ENCODE data around the gene AHI1. TPM values are rescaled to one million over a fixed set of nuclear protein-coding genes. Genes with fewer than 3 reads are reported as not detected.
"Not testable (repeated sequence)": the region's sequence is repeated elsewhere in the genome, so short reads cannot be mapped to it uniquely, and the experiment has no call there.

AHI1 gene
- total RNA-seq, 1 donor from 2014 or later: 14.1 TPM

DNA sequence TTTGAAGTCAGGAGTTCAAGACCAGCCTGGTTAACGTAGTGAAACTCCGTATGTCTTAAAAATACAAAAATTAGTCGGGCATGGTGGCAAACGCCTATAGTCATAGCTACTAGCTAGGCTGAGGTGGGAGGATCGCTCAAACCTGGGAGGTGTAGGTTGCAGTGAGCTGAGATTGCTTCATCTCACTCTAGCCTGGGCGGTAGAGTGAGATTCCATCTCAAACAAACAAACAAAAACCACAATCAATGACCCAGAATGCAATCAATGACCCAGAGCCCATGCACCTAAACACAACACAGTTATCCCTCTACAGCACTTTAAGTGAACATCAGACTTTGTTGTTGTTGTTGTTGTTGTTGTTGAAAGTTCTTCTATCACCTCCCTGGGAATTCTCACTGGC is 238.6 kb downstream of the AHI1 start:
- DNase-seq: no peak

GRCh38 chr6:135257631-135258405 is 239.7 kb downstream of the AHI1 start:
- no peak for DNase-seq

DNA sequence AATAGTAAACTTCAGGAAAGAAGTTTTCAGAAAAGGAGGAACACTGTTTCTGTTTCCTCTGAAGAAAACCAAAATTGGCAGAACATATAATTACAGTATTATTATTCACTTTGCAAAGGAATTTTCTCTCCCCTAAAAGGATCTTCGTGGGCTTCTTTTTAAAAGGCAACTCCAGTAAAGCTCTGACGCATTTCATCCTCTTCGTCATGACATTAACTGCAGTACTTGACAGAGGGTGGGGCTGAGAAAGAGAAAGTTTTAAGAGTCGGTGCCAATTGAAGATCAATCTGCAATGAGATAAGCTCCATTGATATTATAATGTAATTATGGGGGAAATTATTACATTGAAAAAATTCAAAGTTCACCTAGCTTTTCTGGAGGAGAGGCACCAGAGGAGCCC is 240.7 kb downstream of the AHI1 start:
- no peak for DNase-seq

DNA sequence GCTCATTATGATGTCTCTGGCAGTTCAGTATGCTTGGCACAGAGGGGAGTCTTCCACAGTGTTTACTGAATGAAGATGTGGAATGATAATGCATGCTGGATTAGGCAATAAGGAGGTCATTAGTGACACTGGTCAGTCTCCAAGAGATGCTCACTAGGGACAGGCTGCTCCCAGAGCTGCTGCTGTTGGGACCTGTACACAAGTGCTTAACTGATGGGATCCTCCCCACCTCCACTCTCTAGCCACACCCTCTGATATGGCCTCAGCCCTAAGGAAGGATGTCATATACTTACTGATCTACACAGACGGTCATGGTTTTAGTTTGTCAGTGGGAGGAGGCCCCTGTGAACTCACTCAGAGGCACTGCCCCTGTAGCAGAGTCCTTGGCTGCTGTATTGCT is 243.1 kb downstream of the AHI1 start:
- no peak for DNase-seq

DNA sequence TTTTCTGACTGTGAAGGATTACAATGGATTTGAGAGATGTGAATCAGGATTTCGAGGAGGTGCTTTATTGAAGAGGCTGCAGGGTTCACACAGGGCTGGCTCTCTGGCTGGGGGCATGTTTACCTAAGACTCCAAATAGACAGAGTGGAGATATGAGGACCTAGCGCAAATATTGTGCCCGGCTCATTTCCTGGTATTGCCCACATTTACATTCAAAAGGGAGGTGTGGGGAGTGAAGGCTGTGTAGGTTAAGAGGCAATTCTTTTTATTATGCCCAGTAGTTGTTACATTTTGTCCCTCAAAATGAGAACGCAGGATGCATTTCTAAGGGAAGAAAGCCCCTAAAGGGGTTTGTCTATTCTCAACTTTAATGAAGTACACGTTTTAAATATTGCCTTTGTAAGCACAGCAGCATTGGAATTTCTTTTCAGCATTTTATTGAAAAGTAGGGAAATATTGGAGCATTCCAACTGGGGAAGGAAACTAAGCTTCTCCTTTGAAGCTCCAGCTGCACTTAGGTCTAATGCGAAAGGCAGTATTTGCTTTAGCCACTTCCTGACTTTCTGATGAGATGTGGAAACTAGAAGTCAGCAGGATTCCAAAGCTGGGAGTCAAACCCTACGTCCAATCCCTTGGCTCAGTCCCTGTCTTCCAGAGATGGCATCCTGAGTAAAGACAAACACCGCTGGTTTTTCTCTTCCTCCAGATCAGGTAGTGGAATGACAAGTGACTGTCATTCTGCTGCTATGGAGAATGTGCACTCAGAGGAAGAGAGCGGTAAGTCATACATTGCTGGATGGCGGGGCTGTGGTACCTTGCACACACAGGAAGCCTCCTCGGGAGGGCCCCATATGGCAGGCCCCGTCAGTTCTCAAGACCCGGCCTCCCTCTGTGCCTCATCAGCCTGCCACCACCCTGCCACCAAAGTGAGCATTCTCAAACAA is 245.8 kb downstream of the AHI1 start:
- DNase-seq: no peak

DNA sequence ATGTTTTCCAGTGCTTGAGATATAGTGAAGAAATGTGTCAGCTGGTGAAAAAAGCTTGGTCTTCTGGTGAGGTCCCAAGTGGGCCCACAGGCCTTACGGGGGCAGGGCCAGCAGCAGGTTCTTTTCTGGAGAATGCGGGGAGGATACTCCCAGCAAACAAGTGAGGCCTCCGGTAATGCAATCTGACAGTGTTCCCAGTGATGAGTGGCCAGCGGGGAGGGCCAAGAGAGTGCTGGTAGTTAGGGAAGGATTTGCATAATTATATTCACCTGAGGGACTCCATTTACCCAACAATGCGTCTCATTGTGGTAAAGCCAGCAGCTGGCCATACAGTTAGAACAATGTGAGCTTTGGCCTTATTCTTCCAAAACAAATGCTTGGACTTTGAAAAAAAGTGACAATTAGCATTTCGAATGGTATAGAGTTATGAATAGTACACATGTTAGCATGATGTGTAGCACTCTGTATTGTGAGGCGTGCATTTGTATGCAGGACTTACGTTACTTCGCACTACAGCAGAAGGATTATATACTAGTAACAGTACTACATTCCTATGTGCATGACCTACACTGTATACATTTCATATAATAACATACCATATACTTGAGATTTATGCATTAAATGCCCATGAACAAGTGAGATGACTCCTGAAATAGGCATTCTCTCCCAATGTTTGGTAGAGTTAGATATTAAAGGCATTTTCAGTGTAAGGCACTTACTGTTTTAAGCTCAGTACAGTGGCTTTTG is 246.6 kb downstream of the AHI1 start:
- DNase-seq: no peak

GRCh38 chr6:135250234-135250633 is 247.3 kb downstream of the AHI1 start:
- no peak for DNase-seq

DNA sequence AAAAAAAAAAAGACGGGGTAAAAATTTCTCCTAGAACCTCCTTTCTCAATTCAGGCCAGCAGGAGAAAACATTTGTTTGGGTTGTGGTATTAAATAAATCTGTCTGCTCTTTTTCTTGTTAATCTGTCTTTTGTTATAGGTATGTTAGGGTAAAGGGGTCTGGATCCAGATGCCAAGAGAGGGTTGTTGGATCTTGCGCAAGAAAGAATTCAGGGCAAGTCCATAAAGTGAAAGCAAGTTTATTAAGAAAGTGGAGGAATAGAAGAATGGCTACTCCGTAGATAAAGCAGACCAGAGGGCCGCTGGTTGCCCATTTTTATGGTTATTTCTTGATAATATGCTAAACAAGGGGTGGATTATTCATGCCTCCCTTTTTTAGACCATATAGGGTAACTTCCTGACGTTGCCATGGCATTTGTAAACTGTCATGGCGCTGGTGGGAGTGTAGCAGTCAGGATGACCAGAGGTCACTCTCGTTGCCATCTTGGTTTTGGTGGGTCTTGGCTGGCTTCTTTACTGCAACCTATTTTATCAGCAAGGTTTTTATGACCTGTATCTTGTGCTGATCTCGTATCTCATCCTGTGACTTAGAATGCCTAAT is 251.0 kb downstream of the AHI1 start:
- DNase-seq: not testable (repeated sequence)

DNA sequence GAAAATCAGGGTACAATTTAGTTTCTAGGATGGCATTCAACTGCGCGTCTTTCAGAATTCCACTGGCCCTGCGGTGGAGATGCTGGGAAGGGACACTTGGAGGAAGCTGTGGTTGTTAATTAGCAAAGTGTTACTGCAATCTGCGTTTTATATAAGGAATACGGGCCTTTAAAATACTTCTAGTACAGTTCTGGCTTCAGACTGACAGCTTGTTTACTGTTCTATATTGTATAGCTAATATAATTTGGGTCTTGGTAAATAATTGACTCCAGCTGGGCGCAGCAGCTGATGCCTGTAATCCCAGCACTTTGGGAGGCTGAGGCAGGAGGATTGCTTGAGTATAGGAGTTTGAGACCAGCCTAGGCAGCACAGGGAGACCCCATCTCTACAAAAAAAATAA is 252.7 kb downstream of the AHI1 start:
- no peak for DNase-seq

DNA sequence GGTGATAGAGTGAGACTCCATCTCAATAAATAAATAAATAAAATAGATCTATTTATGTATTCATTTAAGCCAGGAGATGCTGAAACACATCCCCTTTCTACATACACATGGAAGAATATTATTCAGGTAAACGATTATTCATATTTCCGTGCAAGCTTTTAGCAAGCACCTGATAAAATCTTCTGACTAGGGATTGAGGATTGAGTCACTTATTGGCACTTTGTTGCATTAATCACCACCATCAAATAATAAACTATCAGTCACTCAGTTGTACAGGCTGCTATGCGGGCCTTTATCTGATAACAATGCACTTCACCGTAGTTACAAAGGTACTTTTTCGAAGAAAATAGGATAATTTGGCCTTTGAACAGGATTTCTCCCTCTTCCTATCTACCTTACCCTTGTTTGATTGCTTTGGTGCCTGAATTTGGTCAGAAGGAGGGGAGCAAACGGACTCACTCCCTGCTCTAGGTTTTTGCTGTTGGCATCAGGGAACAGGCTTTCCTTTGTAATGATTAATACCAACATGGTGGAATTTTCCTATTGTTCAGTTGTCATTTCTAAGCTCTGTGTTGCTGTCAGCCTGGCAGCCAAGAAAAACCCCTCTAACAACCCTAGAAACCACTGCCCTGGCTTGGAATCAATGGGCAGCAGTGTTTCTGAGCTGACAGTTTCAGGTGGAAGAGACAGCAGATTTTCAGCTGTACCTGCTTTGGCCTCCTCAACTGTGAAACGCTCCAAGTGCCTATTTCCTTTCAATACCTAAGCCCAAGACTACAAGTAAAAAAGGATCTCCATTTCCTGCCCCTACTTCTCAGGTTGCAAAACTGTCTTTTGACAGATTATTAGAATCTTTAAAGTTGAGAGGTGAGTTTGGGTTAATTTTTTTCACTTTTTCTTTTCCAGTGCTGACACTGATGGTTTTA is 253.4 kb downstream of the AHI1 start:
- DNase-seq: no peak

- no peak for DNase-seq
These were observed 256.8 kb downstream of the AHI1 start for GRCh38 chr6:135240711-135241110.

DNA sequence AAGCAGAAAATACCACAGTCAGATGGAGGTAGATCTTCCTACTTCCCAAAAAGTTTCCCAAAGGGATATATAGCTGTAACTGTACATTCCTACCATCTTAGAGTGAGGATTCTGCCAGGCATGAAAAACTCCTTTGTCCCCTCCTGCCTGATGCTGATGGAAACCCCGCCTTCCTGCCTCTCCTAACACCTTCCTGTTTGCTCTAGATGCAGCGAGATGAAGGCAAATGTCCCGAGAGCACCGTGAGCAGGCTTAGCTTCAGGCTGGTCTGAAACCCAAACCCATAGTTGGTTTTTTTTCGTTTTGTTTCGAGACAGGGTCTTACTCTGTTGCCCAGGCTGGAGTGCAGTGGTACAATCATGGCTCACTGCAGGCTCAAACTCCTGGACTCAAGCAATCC is 260.8 kb downstream of the AHI1 start:
- DNase-seq: no peak

GRCh38 chr6:135236319-135236718 is 261.2 kb downstream of the AHI1 start:
- no peak for DNase-seq

DNA sequence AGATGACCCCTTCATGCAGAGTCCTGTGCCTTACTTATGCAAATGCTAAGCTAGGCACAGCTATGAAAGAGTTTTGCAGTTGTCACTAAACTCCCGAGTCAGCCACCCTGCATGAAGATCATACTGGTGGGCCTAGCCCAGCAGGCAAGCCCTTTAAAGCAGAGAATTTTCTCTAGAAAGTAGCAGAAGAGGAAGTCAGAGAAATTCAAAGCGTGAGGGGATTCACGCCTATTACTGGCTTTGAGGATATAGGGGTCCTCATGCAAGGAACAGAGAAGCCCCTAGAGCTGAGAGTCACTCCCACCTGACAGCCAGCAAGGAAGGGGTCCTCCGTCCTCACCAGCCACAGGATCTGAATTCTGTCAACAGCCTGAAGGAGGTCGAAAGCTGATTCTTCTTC is 261.8 kb downstream of the AHI1 start:
- no peak for DNase-seq

DNA sequence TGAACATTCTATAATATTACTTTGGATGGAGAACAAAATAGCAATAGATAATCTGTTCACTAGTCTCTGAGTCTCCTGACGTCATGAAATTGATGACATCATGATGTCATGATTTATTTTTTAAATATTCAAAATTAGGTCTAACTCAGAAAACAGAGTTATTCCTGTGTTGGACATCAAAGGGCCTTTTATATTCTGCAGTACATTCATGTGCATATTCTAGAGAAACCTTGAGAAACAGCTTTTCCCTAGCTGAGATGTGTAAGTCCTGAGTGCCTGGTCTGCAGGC is 263.1 kb downstream of the AHI1 start:
- no peak for DNase-seq

GRCh38 chr6:135233686-135234491 is 263.7 kb downstream of the AHI1 start:
- no peak for DNase-seq
